Neural progenitor cell (in vitro differentiated cells): ENCODE results near the gene AQP7.

Source experiments
- EZH2 ChIP-seq: fragments of 200-600 bp; sonication (generic); IDR thresholded peaks from 2 replicates; pipeline ENCODE4 v1.6.1; 2017; ENCODE audit warnings: antibody characterized with exemption, mild to moderate bottlenecking, moderate library complexity
- EZH2phosphoT487 ChIP-seq: fragments of 200-600 bp; sonication (generic); IDR thresholded peaks from 2 replicates; pipeline ENCODE4 v1.6.1; 2017; ENCODE audit warnings: antibody characterized with exemption
- TF ChIP-seq, protein P1 (sequence below): fragments of 200-600 bp; sonication (generic); IDR thresholded peaks from 2 replicates; pipeline ENCODE4 v1.5.1; 2017; ENCODE audit warnings: antibody characterized with exemption, mild to moderate bottlenecking

DNA sequence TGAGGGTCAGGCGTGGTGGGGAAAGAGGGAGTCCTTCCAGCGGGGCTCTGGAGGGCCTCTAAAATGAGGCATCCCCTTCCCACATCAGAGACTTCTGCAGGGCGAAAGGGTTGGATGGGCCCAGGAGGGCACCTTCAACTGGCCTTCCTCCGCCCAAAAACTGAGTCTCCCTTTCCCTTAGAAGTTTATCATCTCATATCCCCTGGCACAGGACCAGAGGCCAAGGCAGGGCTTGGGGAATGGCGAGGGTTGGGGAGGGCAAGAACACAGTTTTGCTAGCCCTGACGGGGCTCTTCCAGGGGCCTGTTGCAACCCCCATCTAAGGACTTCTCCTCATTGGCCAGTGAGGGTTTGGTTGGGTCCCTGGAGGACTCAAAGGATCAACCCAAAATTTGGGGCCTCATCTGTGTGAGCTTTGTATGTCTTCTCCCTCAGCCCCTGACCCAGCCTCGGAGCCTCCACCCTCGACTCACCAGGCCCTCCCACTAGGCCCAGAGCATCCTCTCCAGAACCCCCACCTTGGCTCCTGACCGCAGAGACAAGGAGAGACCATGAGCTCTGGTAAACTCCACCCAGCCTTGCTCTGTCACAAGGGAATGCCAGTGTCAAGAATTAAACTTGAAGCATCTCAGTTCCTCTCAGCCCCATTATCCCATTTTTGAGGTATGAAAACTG is 24.1 kb downstream of the AQP7 start:
- TF ChIP-seq, protein P1, sequence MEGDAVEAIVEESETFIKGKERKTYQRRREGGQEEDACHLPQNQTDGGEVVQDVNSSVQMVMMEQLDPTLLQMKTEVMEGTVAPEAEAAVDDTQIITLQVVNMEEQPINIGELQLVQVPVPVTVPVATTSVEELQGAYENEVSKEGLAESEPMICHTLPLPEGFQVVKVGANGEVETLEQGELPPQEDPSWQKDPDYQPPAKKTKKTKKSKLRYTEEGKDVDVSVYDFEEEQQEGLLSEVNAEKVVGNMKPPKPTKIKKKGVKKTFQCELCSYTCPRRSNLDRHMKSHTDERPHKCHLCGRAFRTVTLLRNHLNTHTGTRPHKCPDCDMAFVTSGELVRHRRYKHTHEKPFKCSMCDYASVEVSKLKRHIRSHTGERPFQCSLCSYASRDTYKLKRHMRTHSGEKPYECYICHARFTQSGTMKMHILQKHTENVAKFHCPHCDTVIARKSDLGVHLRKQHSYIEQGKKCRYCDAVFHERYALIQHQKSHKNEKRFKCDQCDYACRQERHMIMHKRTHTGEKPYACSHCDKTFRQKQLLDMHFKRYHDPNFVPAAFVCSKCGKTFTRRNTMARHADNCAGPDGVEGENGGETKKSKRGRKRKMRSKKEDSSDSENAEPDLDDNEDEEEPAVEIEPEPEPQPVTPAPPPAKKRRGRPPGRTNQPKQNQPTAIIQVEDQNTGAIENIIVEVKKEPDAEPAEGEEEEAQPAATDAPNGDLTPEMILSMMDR = no peak
- TF ChIP-seq EZH2phosphoT487 (no peak), EZH2 (no peak)
